HepG2 (cell line): ENCODE results near the gene CCDC30. TPM values are rescaled to one million over a fixed set of nuclear protein-coding genes. Genes with fewer than 3 reads are reported as not detected.
A peak's percentile ranks its signal among the peaks of the same experiment; 100 is the strongest.

Source experiments
- DNMT3B ChIP-seq: conservative IDR thresholded peaks from 2 replicates; pipeline ENCODE4 v1.6.1; 2016; ENCODE audit warnings: missing biosample characterization, control low read depth
- DR1 ChIP-seq: sonication (generic); formaldehyde crosslinking; IDR thresholded peaks from 2 replicates; pipeline ENCODE4 v1.8.0; 2021; ENCODE audit warnings: mild to moderate bottlenecking, missing genetic modification reagents, inconsistent platforms
- FOXC1 ChIP-seq: sonication (generic); formaldehyde crosslinking; IDR thresholded peaks from 2 replicates; pipeline ENCODE4 v1.8.0; 2022; ENCODE audit warnings: mild to moderate bottlenecking, missing genetic modification reagents, borderline replicate concordance
- GABPA ChIP-seq, 2 experiments: IDR thresholded peaks; 2 replicates each; pipeline ENCODE4 v1.6.1; 2011 to 2016; ENCODE audit warnings: low read depth in 2 of 2, low read length in 1 of 2, missing biosample characterization in 1 of 2, missing genetic modification characterization in 1 of 2
- HOXA5 ChIP-seq: sonication (generic); formaldehyde crosslinking; IDR thresholded peaks from 2 replicates; pipeline ENCODE4 v1.4.0; 2020; ENCODE audit warnings: missing genetic modification reagents
- MAFK ChIP-seq, 2 experiments: IDR thresholded peaks in 1 of 2; conservative IDR thresholded peaks in 1 of 2; 2 replicates each; pipeline ENCODE4 v1.6.1; 2011; ENCODE audit warnings: improper control_type of control experiment in 2 of 2, low read length in 2 of 2
- SPEN ChIP-seq: sonication (generic); formaldehyde crosslinking; IDR thresholded peaks from 2 replicates; pipeline ENCODE4 v1.5.1; 2020; ENCODE audit warnings: low read depth, mild to moderate bottlenecking, missing genetic modification reagents
- TBX2 ChIP-seq: sonication (generic); formaldehyde crosslinking; IDR thresholded peaks from 2 replicates; pipeline ENCODE4 v1.5.0; 2020; ENCODE audit warnings: missing genetic modification reagents, mild to moderate bottlenecking, borderline replicate concordance
- TFDP2 ChIP-seq: sonication (generic); formaldehyde crosslinking; IDR thresholded peaks from 2 replicates; pipeline ENCODE4 v1.4.0; 2020; ENCODE audit warnings: missing genetic modification reagents
- XBP1 ChIP-seq: sonication (generic); formaldehyde crosslinking; IDR thresholded peaks from 2 replicates; pipeline ENCODE4 v1.5.0; 2020; ENCODE audit warnings: missing genetic modification reagents
- ZBTB21 ChIP-seq: sonication (generic); formaldehyde crosslinking; IDR thresholded peaks from 2 replicates; pipeline ENCODE4 v1.4.0; 2020; ENCODE audit warnings: missing genetic modification reagents
- ZC3H4 ChIP-seq: sonication (generic); formaldehyde crosslinking; IDR thresholded peaks from 2 replicates; pipeline ENCODE4 v1.4.0; 2020; ENCODE audit warnings: missing genetic modification reagents, borderline replicate concordance
- ZFX ChIP-seq: sonication (generic); formaldehyde crosslinking; IDR thresholded peaks from 2 replicates; pipeline ENCODE4 v1.4.0; 2020; ENCODE audit warnings: mild to moderate bottlenecking, low read depth, missing genetic modification reagents, moderate library complexity
- ZMAT3 ChIP-seq: sonication (generic); formaldehyde crosslinking; conservative IDR thresholded peaks from 2 replicates; pipeline ENCODE4 v1.7.0; 2021; ENCODE audit warnings: missing genetic modification reagents
- ZNF333 ChIP-seq: sonication (generic); formaldehyde crosslinking; IDR thresholded peaks from 2 replicates; pipeline ENCODE4 v1.4.0; 2020; ENCODE audit warnings: mild to moderate bottlenecking, missing genetic modification reagents, borderline replicate concordance
- ZNF512B ChIP-seq: sonication (generic); formaldehyde crosslinking; IDR thresholded peaks from 2 replicates; pipeline ENCODE4 v1.5.1; 2020; ENCODE audit warnings: missing genetic modification reagents, mild to moderate bottlenecking, borderline replicate concordance
- ZNF576 ChIP-seq: sonication (generic); formaldehyde crosslinking; IDR thresholded peaks from 2 replicates; pipeline ENCODE4 v1.4.0; 2020; ENCODE audit warnings: mild to moderate bottlenecking, missing genetic modification reagents
- ZNF619 ChIP-seq: sonication (generic); formaldehyde crosslinking; IDR thresholded peaks from 2 replicates; pipeline ENCODE4 v1.4.0; 2020; ENCODE audit warnings: mild to moderate bottlenecking, missing genetic modification reagents
- ZNF737 ChIP-seq: sonication (generic); formaldehyde crosslinking; IDR thresholded peaks from 2 replicates; pipeline ENCODE4 v1.5.0; 2020; ENCODE audit warnings: missing genetic modification reagents, mild to moderate bottlenecking, borderline replicate concordance
- ZNF788 ChIP-seq: sonication (generic); formaldehyde crosslinking; IDR thresholded peaks from 2 replicates; pipeline ENCODE4 v1.5.0; 2020; ENCODE audit warnings: mild to moderate bottlenecking, missing genetic modification reagents, borderline replicate concordance
- polyA plus RNA-seq, 8 experiments: library from polyadenylated mRNA; depleted of rRNA in 3 of 8; stranded (reverse) in 7 of 8; unstranded in 1 of 8; fragments of >200 nt; fragmentation: Illumina TruSeq in 4 of 8; extraction: Trizol in 4 of 8; gene quantifications; 2 replicates each; pipeline versions ENCODE4 v1.2.1 to v1.2.3, GENCODE V29; 2011 to 2016; ENCODE audit warnings: low read depth in 4 of 8, missing spikeins in 1 of 8, mixed read lengths in 1 of 8; ENCODE audit not compliant: insufficient read depth in 1 of 8
- total RNA-seq, 5 experiments: library from RNA; depleted of rRNA; stranded (reverse); fragments of >200 nt; fragmentation: Illumina TruSeq; extraction: Trizol; gene quantifications; 2 replicates each; pipeline ENCODE4 v1.2.3, GENCODE V29; 2016; ENCODE audit warnings: low read depth in 1 of 5
- TF ChIP-seq, protein P1 (sequence below): sonication (generic); formaldehyde crosslinking; IDR thresholded peaks from 2 replicates; pipeline ENCODE4 v1.8.0; 2022; ENCODE audit warnings: mild to moderate bottlenecking, missing genetic modification reagents, moderate library complexity

Gene CCDC30
- total and polyA plus RNA-seq, 2 of the 13 experiments (the other 11 are each of a cell fraction or from before 2014, with no cell fraction given) = 0.25 to 0.77 TPM

GRCh38 chr1:42657981-42658876, 195.1 kb downstream of the CCDC30 start, which contains the start of gene PPIH (continued):
- TF ChIP-seq ZNF512B (CRISPR knock-in tag) = no peak
- TF ChIP-seq, protein P1, sequence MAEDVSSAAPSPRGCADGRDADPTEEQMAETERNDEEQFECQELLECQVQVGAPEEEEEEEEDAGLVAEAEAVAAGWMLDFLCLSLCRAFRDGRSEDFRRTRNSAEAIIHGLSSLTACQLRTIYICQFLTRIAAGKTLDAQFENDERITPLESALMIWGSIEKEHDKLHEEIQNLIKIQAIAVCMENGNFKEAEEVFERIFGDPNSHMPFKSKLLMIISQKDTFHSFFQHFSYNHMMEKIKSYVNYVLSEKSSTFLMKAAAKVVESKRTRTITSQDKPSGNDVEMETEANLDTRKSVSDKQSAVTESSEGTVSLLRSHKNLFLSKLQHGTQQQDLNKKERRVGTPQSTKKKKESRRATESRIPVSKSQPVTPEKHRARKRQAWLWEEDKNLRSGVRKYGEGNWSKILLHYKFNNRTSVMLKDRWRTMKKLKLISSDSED = no peak
- TF ChIP-seq ZNF619 = no peak
- TF ChIP-seq GABPA (IDR thresholded peaks at IDR 0.05; ENCODE audit: low read depth, low read length) = peak; percentile 94
- peak; percentile 99 for TF ChIP-seq GABPA (CRISPR knock-in tag; IDR thresholded peaks at IDR 0.05; ENCODE audit: low read depth)
- TF ChIP-seq ZNF576 (CRISPR knock-in tag) = no peak
- no peak for TF ChIP-seq ZC3H4 (CRISPR knock-in tag)
- 0 out of 2 replicates have a peak, but pooled peaks have one; percentile 19 for TF ChIP-seq ZMAT3 (CRISPR knock-in tag)
- TF ChIP-seq TBX2 = peak; percentile 88
- TF ChIP-seq TFDP2 (CRISPR knock-in tag) = peak; percentile 98
- no peak for TF ChIP-seq DNMT3B (CRISPR knock-in tag)
- TF ChIP-seq FOXC1 (CRISPR knock-in tag) = peak; percentile 95
- no peak for TF ChIP-seq ZBTB21 (CRISPR knock-in tag)
- TF ChIP-seq ZNF737 (CRISPR knock-in tag) = no peak
- no peak for TF ChIP-seq MAFK (conservative IDR thresholded peaks at IDR 0.05 in 1 of 2, IDR thresholded peaks at IDR 0.05 in 1 of 2; ENCODE audit: low read length in 2 of 2)
- TF ChIP-seq ZNF333 (CRISPR knock-in tag) = 0 out of 2 replicates have a peak, but pooled peaks have one; percentile 38
- TF ChIP-seq ZFX (CRISPR knock-in tag) = peak; percentile 73
- TF ChIP-seq DR1 (CRISPR knock-in tag) = peak; percentile 6
- no peak for TF ChIP-seq XBP1
- TF ChIP-seq ZNF788 (CRISPR knock-in tag) = peak; percentile 88; the same call in 1 of the 2 replicates
- peak; percentile 93 for TF ChIP-seq SPEN (CRISPR knock-in tag)
- peak; percentile 59 for TF ChIP-seq HOXA5 (CRISPR knock-in tag)
